Astrocyte (in vitro differentiated cells and primary cell): Measurements from ENCODE around the gene RPS6KA1.

Experiments used
- CTCF ChIP-seq: IDR thresholded peaks from 2 replicates; pipeline ENCODE4 v1.5.1; 2011; ENCODE audit warnings: low read depth, mild to moderate bottlenecking, inconsistent platforms, low read length, moderate library complexity; ENCODE audit not compliant: insufficient read depth
- EZH2 ChIP-seq: IDR thresholded peaks from 2 replicates; pipeline ENCODE4 v1.6.1; 2012; ENCODE audit warnings: mild to moderate bottlenecking, low read length, inconsistent platforms; ENCODE audit not compliant: insufficient read depth

- TF ChIP-seq CTCF = no peak
- TF ChIP-seq EZH2 = no peak
These were observed 87.3 kb downstream of the RPS6KA1 start for GRCh38 chr1:26616881-26617280.
